Endothelial cell of umbilical vein (primary cell): ENCODE results near the gene LRRC27. TPM values are rescaled to one million over a fixed set of nuclear protein-coding genes. Genes with fewer than 3 reads are reported as not detected.
"Not testable (repeated sequence)": the region's sequence is repeated elsewhere in the genome, so short reads cannot be mapped to it uniquely, and the experiment has no call there.

Experiments used
- BruUV-seq: library from RNA; stranded (reverse); fragments of 400-500 nt; replicated peaks from 2 replicates; lab custom pipeline; 2021; lab: Mats Ljungman, UMichigan
- CTCF ChIA-PET: fragments of 300-600, 350-600 bp; sonication (Branson Sonifier 250); formaldehyde crosslinking; loops from one replicate; lab custom pipeline; 2021; ENCODE audit warnings: antibody characterized with exemption, inconsistent platforms; lab: Charles Lee
- POLR2A ChIA-PET: fragments of 300-600, 350-600 bp; sonication (Branson Sonifier 250); formaldehyde crosslinking; loops from one replicate; lab custom pipeline; 2021; ENCODE audit warnings: antibody characterized with exemption, inconsistent platforms; lab: Charles Lee
- DNase-seq: peaks from one replicate; pipeline ENCODE4 v3.0.0-alpha.2; 2011; ENCODE audit warnings: low read depth, low spot score
- FAIRE-seq: peaks from 2 replicates; lab custom pipeline; 2011; peaks lifted over from hg19 to GRCh38; lab: Jason Lieb, UNC
- H2AFZ ChIP-seq: 2 replicates; pipeline ENCODE4 v1.6.0; 2012; ENCODE audit warnings: low read depth, low read length, control low read depth, inconsistent platforms
- H3K27ac ChIP-seq: 2 replicates; pipeline ENCODE4 v1.5.1; 2011; ENCODE audit warnings: low read depth, mild to moderate bottlenecking, control low read depth, low read length, moderate library complexity; ENCODE audit not compliant: insufficient read depth
- H3K27me3 ChIP-seq, 2 experiments: 2 replicates each; pipeline versions ENCODE4 v1.6.0 to v1.6.1; 2011; ENCODE audit warnings: low read length in 2 of 2, mixed read lengths in 1 of 2; ENCODE audit not compliant: control insufficient read depth in 2 of 2, insufficient read depth in 2 of 2
- H3K36me3 ChIP-seq, 2 experiments: 2 replicates in 1 of 2; 3 replicates in 1 of 2; pipeline ENCODE4 v1.5.1; 2011; ENCODE audit warnings: low read length in 2 of 2, mild to moderate bottlenecking in 1 of 2, moderate library complexity in 1 of 2; ENCODE audit not compliant: control insufficient read depth in 2 of 2, insufficient read depth in 2 of 2; ENCODE audit errors: extremely low read depth in 1 of 2
- H3K4me1 ChIP-seq: 3 replicates; pipeline ENCODE4 v1.5.1; 2011; ENCODE audit warnings: mild to moderate bottlenecking, low read length; ENCODE audit not compliant: control insufficient read depth, insufficient read depth; ENCODE audit errors: extremely low read depth
- H3K4me2 ChIP-seq: 2 replicates; pipeline ENCODE4 v1.6.1; 2011; ENCODE audit warnings: low read length, control low read depth, mixed read lengths; ENCODE audit not compliant: insufficient read depth
- H3K4me3 ChIP-seq, 3 experiments: fragments of 200-600 bp in 1 of 3; sonication (generic), shearing (Covaris generic) in 1 of 3; replicated peaks in 1 of 3; 2 replicates each; pipeline ENCODE4 v1.5.1; 2011 to 2016; ENCODE audit warnings: control low read depth in 3 of 3, low read length in 3 of 3, mild to moderate bottlenecking in 2 of 3, inconsistent platforms in 1 of 3, low read depth in 1 of 3, moderate library complexity in 1 of 3; ENCODE audit not compliant: insufficient read depth in 1 of 3
- H3K79me2 ChIP-seq: 2 replicates; pipeline ENCODE4 v1.6.0; 2012; ENCODE audit warnings: low read length, inconsistent platforms; ENCODE audit not compliant: control insufficient read depth, insufficient read depth
- H3K9ac ChIP-seq: replicated peaks from 2 replicates; pipeline ENCODE3; 2011; ENCODE audit warnings: low read length, control low read depth; ENCODE audit not compliant: insufficient read depth; ENCODE audit errors: extremely low read depth
- H3K9me1 ChIP-seq: replicated peaks from 3 replicates; pipeline ENCODE4 v1.6.0; 2011; ENCODE audit warnings: mild to moderate bottlenecking, low read length; ENCODE audit not compliant: control insufficient read depth, insufficient read depth; ENCODE audit errors: extremely low read depth
- H3K9me3 ChIP-seq: replicated peaks from 2 replicates; pipeline ENCODE4 v1.5.1; 2012; ENCODE audit warnings: low read length, inconsistent platforms; ENCODE audit not compliant: control insufficient read depth, insufficient read depth
- H4K20me1 ChIP-seq: replicated peaks from 2 replicates; pipeline ENCODE3; 2011; ENCODE audit warnings: mild to moderate bottlenecking, low read length; ENCODE audit not compliant: control insufficient read depth, insufficient read depth; ENCODE audit errors: extremely low read depth
- CTCF ChIP-seq, 2 donors: IDR thresholded peaks; 1 replicate in 1 of 2; 2 replicates in 1 of 2; pipeline ENCODE4 v1.5.1; 2011; ENCODE audit warnings: low read length in 2 of 2, mild to moderate bottlenecking in 2 of 2, moderate library complexity in 2 of 2, control low read depth in 1 of 2, inconsistent platforms in 1 of 2, low read depth in 1 of 2; ENCODE audit not compliant: insufficient read depth in 1 of 2; ENCODE audit errors: extremely low read depth in 1 of 2
- EZH2 ChIP-seq: IDR thresholded peaks from 2 replicates; pipeline ENCODE4 v1.6.1; 2012; ENCODE audit warnings: borderline replicate concordance, low read depth, mild to moderate bottlenecking, moderate library complexity, low read length, inconsistent platforms; ENCODE audit not compliant: severe bottlenecking
- FOS ChIP-seq: IDR thresholded peaks from 2 replicates; pipeline ENCODE4 v1.6.1; 2011; ENCODE audit warnings: mild to moderate bottlenecking, low read length, moderate library complexity, borderline replicate concordance; ENCODE audit not compliant: insufficient read depth
- GATA2 ChIP-seq: IDR thresholded peaks from 2 replicates; pipeline ENCODE4 v1.7.0; 2011; ENCODE audit warnings: low read depth, mild to moderate bottlenecking, moderate library complexity, mixed read lengths, low read length; ENCODE audit not compliant: insufficient read length, insufficient read depth
- JUN ChIP-seq: IDR thresholded peaks from 2 replicates; pipeline ENCODE4 v1.6.1; 2011; ENCODE audit warnings: borderline replicate concordance, low read depth; ENCODE audit not compliant: insufficient read length, insufficient read depth
- MAX ChIP-seq: IDR thresholded peaks from 2 replicates; pipeline ENCODE4 v1.6.1; 2011; ENCODE audit not compliant: insufficient read depth, insufficient read length
- MYC ChIP-seq: IDR thresholded peaks from one replicate; pipeline ENCODE4 v1.6.1; 2011; ENCODE audit warnings: mild to moderate bottlenecking, low read depth, low read length
- POLR2A ChIP-seq: IDR thresholded peaks from 2 replicates; pipeline ENCODE4 v1.6.1; 2012; ENCODE audit warnings: low read depth, mild to moderate bottlenecking, control low read depth, low read length
- POLR2AphosphoS5 ChIP-seq: IDR thresholded peaks from 2 replicates; pipeline ENCODE4 v1.6.1; 2012; ENCODE audit warnings: low read depth, mild to moderate bottlenecking, control low read depth, low read length, moderate library complexity; ENCODE audit not compliant: insufficient read depth
- dilution Hi-C: fragments of 300-500 bp; cut with MboI; formaldehyde crosslinking; loops from one replicate; pipeline ENCODE4 v1.15.0; 2019; ENCODE audit warnings: low sequenced_read_pairs; ENCODE audit not compliant: extremely low pct_ligation_motif_present
- intact Hi-C: fragments of 100-400 bp; cut with micrococcal nuclease; formaldehyde crosslinking; loops from one replicate; pipeline ENCODE4 v1.10.0; 2022
- polyA plus RNA-seq, 4 experiments: library from polyadenylated mRNA; depleted of rRNA in 3 of 4; stranded (reverse) in 3 of 4; unstranded in 1 of 4; fragments of >200 nt; gene quantifications; 2 replicates each; pipeline versions ENCODE4 v1.2.1 to v1.2.3, GENCODE V29; 2011 to 2012; ENCODE audit warnings: missing spikeins in 1 of 4
- total RNA-seq: library from RNA; stranded (reverse); gene quantifications from 2 replicates; pipeline ENCODE4 v1.2.3, GENCODE V29; 2021

The LRRC27 gene
- total and polyA plus RNA-seq, 2 donors (not counting 3 experiments of a cell fraction or from before 2014, with no cell fraction given): 8.3 to 13.6 TPM

- no peak for TF ChIP-seq POLR2A
- no peak for TF ChIP-seq MAX
- no peak for TF ChIP-seq MYC
- TF ChIP-seq POLR2AphosphoS5: no peak
- TF ChIP-seq EZH2: no peak
- TF ChIP-seq FOS: no peak
- TF ChIP-seq CTCF (IDR thresholded peaks at IDR 0.05; ENCODE audit: extremely low read depth in 1 of 2, insufficient read depth in 1 of 2, low read depth in 1 of 2, low read length in 2 of 2): no peak
- TF ChIP-seq JUN: no peak
- TF ChIP-seq GATA2: no peak
- FAIRE-seq: no peak
- no peak overlapping the region for H3K4me3 ChIP-seq
- no peaks in the 10 kb centered on the region for H3K9me3 ChIP-seq
- ChIA-PET CTCF (no interaction called here), POLR2A (no interaction called here)
- no peak for DNase-seq
- H3K4me1 ChIP-seq: no peaks in the 10 kb centered on the region
- H3K27ac ChIP-seq: no peak overlapping the region
- no peaks in the 10 kb centered on the region for H3K36me3 ChIP-seq
- no peaks in the 10 kb centered on the region for H4K20me1 ChIP-seq
- H3K4me2 ChIP-seq: no peak overlapping the region
- H2AFZ ChIP-seq: no peak overlapping the region
- no peaks in the 10 kb centered on the region for H3K79me2 ChIP-seq
- no TSS peak for BruUV-seq
- dilution Hi-C loops (no loop called here), intact Hi-C loops (loop anchor here (5.0 kb wide), 1 partner anchor 251 kb away; no protein-coding TSS in a partner anchor)
- H3K27me3 ChIP-seq: peaks cover 0 to 2% of the 10 kb centered on the region in 2 experiments
- no peaks in the 10 kb centered on the region for H3K9me1 ChIP-seq
- no peak overlapping the region for H3K9ac ChIP-seq
Measured at GRCh38 chr10:132386419-132386831, 54.4 kb downstream of the LRRC27 start.

GRCh38 chr10:132386896-132387295 is 54.9 kb downstream of the LRRC27 start:
- H3K9me3 ChIP-seq, DNase-seq, H3K27ac ChIP-seq, dilution Hi-C loops, H4K20me1 ChIP-seq, H3K79me2 ChIP-seq, FAIRE-seq, H3K9ac ChIP-seq, H3K9me1 ChIP-seq, H2AFZ ChIP-seq, H3K36me3 ChIP-seq, BruUV-seq, H3K4me3 ChIP-seq, H3K4me2 ChIP-seq, POLR2A ChIA-PET, H3K4me1 ChIP-seq, H3K27me3 ChIP-seq: not testable (repeated sequence)
- intact Hi-C loops: loop anchor here (5.0 kb wide), 1 partner anchor 250 kb away; no protein-coding TSS in a partner anchor
- CTCF ChIA-PET: interaction anchor here (0.7 kb wide), 1 partner anchor 68 kb away, joined by 3 read pairs; no protein-coding TSS in a partner anchor
